GM21737 (cell line): ENCODE results near the gene BRMS1.
"Not testable (repeated sequence)": the region's sequence is repeated elsewhere in the genome, so short reads cannot be mapped to it uniquely, and the experiment has no call there.

Experiments
- ATAC-seq: cut with Tn5 transposase; IDR thresholded peaks from one replicate; pipeline ENCODE4 v1.9.1; 2021; ENCODE audit warnings: mild to moderate bottlenecking, moderate library complexity; ENCODE audit not compliant: unreplicated experiment

BRMS1 gene

DNA sequence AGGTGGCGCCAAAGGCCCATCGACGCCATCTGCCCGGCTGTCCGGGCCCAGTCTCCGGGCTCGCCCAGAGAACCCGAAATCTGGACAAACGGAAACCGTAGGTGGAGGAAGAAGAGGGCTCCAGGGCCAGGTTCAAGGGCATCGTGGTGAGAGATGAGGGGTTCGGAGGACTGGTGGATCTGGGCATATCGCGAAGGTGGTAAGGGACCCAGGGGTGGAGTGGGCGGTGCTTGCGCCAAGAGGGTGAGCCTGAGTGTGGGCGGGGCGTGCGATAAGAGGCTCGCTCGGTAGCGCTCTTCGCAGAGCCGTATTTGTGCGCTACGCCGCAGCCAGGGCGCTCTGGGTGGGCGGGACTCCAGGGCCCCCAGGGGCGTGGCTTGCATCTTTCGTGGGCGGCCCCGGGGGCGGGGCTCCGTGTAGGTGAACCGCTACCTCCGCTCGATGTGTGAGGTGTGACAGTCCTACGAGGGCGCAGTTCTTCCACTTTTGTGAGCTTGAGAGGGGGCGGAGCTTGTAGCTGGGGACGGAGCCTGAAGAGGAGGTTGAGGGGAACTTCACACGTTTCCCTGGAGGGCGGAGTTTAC lies 32.8 kb downstream of the BRMS1 start:
- ATAC-seq: peak; percentile 60

DNA sequence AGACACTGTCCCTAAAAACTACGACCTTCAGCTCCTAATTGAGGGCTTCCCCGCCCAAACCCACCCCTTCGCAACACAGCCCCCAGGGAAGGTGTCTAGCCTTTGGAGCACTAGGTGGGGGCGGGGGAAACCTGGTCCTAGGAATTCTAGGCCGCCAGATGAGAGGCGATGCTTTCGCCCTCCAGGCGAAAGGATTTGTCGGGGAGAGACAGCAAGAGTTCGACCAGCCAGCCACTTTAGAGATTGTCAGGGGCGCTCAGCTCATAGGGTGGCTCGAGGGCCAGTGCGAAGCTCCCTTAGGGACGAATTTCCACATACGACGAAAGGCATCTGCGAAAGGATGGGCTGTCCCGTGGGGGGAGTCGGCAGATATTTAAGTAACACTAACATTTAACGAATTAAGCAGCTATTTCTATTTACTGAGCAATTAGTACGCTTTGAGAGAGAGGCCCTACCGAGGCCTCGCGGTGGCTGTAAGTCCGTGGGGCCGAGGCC lies 33.4 kb downstream of the BRMS1 start:
- no peak for ATAC-seq

- not testable (repeated sequence) for ATAC-seq
Observed at GRCh38 chr11:66310803-66311440, 34.0 kb downstream of the BRMS1 start.

- ATAC-seq: no peak
Observed at GRCh38 chr11:66310324-66310723, 34.6 kb downstream of the BRMS1 start.

GRCh38 chr11:66309475-66309874 lies 35.4 kb downstream of the BRMS1 start:
- no peak for ATAC-seq

GRCh38 chr11:66302656-66303055 lies 42.2 kb downstream of the BRMS1 start:
- no peak for ATAC-seq

DNA sequence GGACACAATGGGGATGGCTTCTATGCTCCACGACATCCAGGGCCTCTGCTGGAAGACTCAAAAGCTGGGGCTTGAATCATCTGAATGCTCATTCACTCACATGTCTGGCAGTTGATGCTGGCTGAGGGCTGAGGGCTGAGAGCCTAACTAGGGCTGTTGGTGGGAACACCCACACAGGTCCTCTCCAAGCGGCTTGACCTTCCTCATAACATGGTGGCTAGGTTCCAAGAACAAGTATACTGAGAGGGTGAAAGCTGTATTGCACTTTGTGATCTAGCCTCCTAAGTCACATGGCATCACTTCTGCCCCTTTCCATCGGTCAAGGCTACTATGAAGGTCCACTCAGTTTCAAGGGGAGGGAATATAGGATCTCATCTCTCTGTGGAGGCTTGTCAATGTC lies 45.7 kb downstream of the BRMS1 start:
- no peak for ATAC-seq

- ATAC-seq: no peak
Observed at GRCh38 chr11:66297610-66298009, 47.3 kb downstream of the BRMS1 start.

- ATAC-seq: no peak
Observed at GRCh38 chr11:66294626-66295620, 50.0 kb downstream of the BRMS1 start.

GRCh38 chr11:66293777-66294625 lies 50.9 kb downstream of the BRMS1 start:
- ATAC-seq: no peak

- no peak for ATAC-seq
Observed at GRCh38 chr11:66293352-66293751, 51.6 kb downstream of the BRMS1 start.

DNA sequence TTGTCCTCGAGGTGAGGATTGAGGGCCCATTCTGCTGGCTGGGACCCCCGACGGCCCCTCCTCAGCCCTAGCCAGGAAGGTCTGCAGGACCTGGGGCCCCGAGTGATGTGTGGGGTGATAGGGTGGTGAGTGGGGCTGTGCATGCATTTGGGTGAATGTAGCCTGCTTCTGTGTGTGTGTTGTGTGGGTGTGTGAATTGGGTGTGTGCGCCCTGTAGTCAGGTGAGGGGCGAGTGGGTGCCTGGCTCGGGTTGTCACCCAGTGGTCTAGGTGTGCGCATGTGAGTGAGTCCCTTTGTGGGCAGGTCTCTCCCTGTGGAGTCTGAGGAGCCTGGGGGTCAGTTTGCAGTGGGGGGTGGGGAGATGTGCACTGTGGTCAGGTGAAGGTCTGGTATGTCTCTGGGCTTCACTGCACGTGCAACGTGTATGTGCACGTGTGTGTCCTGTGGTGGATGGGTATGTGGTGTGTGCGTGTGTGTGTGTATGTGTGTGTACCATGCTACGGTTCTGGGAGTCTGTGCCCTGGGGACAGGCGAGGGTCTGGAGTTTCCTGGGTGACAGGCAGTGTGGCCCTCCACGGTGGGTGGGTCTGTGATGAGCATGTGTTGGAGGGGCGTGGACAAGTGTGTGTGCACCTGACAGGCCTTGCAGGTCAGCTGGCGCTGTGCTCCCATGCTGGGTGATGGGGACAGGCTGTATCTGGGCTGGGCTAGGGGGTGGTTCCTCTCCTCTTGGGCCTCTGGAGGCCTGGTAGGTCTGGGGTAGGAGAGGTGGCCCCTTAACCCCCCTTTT lies 52.2 kb downstream of the BRMS1 start:
- ATAC-seq: no peak

GRCh38 chr11:66291706-66292542 lies 53.0 kb downstream of the BRMS1 start, which contains the start of gene TMEM151A:
Gene TMEM151A (plus strand): TSS chr11:66291894. CDS start chr11:66292014, 120 bp downstream.
- no peak for ATAC-seq

DNA sequence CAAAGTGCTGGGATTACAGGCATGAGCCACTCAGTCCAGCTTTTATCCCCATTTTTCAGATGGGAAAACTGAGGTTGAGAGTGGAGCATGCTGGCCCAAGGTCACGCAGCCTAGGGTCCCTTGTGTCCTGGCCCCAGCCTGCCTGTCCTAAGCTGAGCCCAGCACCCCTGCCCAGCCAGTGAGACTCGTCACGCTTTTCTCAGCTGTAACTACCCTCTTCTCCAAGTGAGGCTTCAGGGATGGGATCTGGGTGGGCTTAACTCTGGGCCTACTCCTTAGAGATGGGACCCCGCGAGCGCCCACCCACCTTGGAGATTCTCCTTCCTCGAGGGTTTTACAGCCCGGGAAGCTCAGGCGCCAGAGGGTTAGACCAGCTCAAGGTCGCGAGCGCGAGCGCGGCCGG lies 53.6 kb downstream of the BRMS1 start:
- ATAC-seq: no peak

DNA sequence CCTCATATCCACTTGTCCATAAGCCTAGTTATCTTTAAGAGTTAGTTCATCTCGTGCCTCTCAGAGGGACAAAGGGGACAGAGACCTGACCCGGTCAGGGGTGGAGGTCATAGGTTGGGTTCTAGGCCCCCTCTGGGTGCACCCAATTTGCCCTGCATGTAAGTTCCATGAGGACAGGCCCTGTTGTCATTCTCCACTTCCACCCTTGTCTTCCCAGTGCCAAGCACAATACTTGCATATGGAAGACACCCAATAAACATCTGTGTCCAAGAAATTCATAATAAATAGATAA lies 54.6 kb downstream of the BRMS1 start:
- ATAC-seq: no peak

- peak; percentile 31 for ATAC-seq
Observed at GRCh38 chr11:66289548-66290329, 55.2 kb downstream of the BRMS1 start.

- ATAC-seq: peak; percentile 88
Observed at GRCh38 chr11:66288671-66289547, 56.0 kb downstream of the BRMS1 start, which contains the start of gene YIF1A. Gene YIF1A (minus strand): TSS chr11:66289143. CDS start chr11:66288985, 158 bp downstream.
